ENCODE data around the gene MTUS2.

The MTUS2 gene

DNA sequence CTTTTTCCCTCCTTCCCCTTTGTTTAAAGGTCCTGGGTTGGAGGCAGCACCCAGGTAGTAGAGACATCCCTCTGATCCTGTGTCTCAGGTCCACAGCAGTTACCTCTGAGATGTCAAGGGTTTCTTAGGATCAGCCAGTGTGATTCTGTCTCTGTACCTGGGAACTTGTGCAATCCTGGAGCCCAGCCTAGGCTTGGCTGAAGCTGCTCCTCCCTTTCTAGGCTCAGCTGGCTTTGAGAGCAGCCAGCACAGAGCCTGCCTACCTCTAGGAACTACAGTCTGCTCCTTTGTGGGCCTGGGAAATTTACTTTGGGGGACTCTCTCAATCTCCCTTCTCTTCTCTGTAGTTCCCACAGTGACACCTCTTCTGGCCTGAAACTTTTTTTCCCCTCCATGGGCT lies 171.6 kb downstream of the MTUS2 start:
- H3K9me3 ChIP-seq (ENCODE audit: insufficient read depth, low read depth, low read length): 0 out of 2 replicates have a peak, but pooled peaks cover 3% of the 10 kb centered on the region
- H3K9me2 ChIP-seq (replicated peaks; ENCODE audit: low read depth, low read length): no peaks in the 10 kb centered on the region
- H3F3A ChIP-seq (ENCODE audit: low read depth): no peaks in the 10 kb centered on the region
- no peaks in the 10 kb centered on the region for H3K27me3 ChIP-seq (ENCODE audit: insufficient read depth, low read length, poor library complexity, severe bottlenecking)
- H3K79me2 ChIP-seq (ENCODE audit: insufficient read depth, low read length): no peaks in the 10 kb centered on the region
- no peak overlapping the region for H3K9ac ChIP-seq (ENCODE audit: low read depth, low read length, poor library complexity, severe bottlenecking)
- no peak overlapping the region for H3K4me2 ChIP-seq (ENCODE audit: low read depth, low read length, poor library complexity, severe bottlenecking)
- no peaks in the 10 kb centered on the region for H3K4me1 ChIP-seq (ENCODE audit: insufficient read depth, low read length, poor library complexity, severe bottlenecking)
- no peak overlapping the region for H3K4me3 ChIP-seq (ENCODE audit: low read length, poor library complexity, severe bottlenecking)
- no peak overlapping the region for H2AFZ ChIP-seq (ENCODE audit: low read length)
- H3K36me3 ChIP-seq (ENCODE audit: insufficient read depth, low read length): no peaks in the 10 kb centered on the region
- TF ChIP-seq, protein P1, sequence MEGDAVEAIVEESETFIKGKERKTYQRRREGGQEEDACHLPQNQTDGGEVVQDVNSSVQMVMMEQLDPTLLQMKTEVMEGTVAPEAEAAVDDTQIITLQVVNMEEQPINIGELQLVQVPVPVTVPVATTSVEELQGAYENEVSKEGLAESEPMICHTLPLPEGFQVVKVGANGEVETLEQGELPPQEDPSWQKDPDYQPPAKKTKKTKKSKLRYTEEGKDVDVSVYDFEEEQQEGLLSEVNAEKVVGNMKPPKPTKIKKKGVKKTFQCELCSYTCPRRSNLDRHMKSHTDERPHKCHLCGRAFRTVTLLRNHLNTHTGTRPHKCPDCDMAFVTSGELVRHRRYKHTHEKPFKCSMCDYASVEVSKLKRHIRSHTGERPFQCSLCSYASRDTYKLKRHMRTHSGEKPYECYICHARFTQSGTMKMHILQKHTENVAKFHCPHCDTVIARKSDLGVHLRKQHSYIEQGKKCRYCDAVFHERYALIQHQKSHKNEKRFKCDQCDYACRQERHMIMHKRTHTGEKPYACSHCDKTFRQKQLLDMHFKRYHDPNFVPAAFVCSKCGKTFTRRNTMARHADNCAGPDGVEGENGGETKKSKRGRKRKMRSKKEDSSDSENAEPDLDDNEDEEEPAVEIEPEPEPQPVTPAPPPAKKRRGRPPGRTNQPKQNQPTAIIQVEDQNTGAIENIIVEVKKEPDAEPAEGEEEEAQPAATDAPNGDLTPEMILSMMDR (conservative IDR thresholded peaks at IDR 0.05; ENCODE audit: low read length): no peak
- no peak for TF ChIP-seq EZH2phosphoT487 (IDR thresholded peaks at IDR 0.05; ENCODE audit: borderline replicate concordance)
- H4K20me1 ChIP-seq (ENCODE audit: insufficient read depth, low read length, poor library complexity, severe bottlenecking): no peaks in the 10 kb centered on the region

GRCh38 chr13:29000826-29001225 lies 180.7 kb downstream of the MTUS2 start:
- Histone ChIP-seq H3K79me2 (ENCODE audit: insufficient read depth, low read length) (no peaks in the 10 kb centered on the region), H2AFZ (ENCODE audit: low read length) (no peak overlapping the region), H3K9me3 (ENCODE audit: insufficient read depth, low read depth, low read length) (no peaks in the 10 kb centered on the region; the same call in 1 of the 2 replicates), H3K4me1 (ENCODE audit: insufficient read depth, low read length, poor library complexity, severe bottlenecking) (no peaks in the 10 kb centered on the region), H3K4me3 (ENCODE audit: low read length, poor library complexity, severe bottlenecking) (no peak overlapping the region), H3K4me2 (ENCODE audit: low read depth, low read length, poor library complexity, severe bottlenecking) (no peak overlapping the region), H3K27me3 (ENCODE audit: insufficient read depth, low read length, poor library complexity, severe bottlenecking) (no peaks in the 10 kb centered on the region), H3K9ac (ENCODE audit: low read depth, low read length, poor library complexity, severe bottlenecking) (no peak overlapping the region), H3K9me2 (replicated peaks; ENCODE audit: low read depth, low read length) (no peaks in the 10 kb centered on the region), H3F3A (ENCODE audit: low read depth) (no peaks in the 10 kb centered on the region), H4K20me1 (ENCODE audit: insufficient read depth, low read length, poor library complexity, severe bottlenecking) (no peaks in the 10 kb centered on the region), H3K36me3 (ENCODE audit: insufficient read depth, low read length) (no peaks in the 10 kb centered on the region)
- TF ChIP-seq, protein P1 (conservative IDR thresholded peaks at IDR 0.05; ENCODE audit: low read length): no peak
- no peak for TF ChIP-seq EZH2phosphoT487 (IDR thresholded peaks at IDR 0.05; ENCODE audit: borderline replicate concordance)

- Histone ChIP-seq H3K4me3 (ENCODE audit: low read length, poor library complexity, severe bottlenecking) (no peak overlapping the region), H2AFZ (ENCODE audit: low read length) (no peak overlapping the region), H3K9ac (ENCODE audit: low read depth, low read length, poor library complexity, severe bottlenecking) (no peak overlapping the region), H3K79me2 (ENCODE audit: insufficient read depth, low read length) (no peaks in the 10 kb centered on the region), H3K9me3 (ENCODE audit: insufficient read depth, low read depth, low read length) (no peaks in the 10 kb centered on the region; the same call in 1 of the 2 replicates), H3K36me3 (ENCODE audit: insufficient read depth, low read length) (no peaks in the 10 kb centered on the region), H3K4me2 (ENCODE audit: low read depth, low read length, poor library complexity, severe bottlenecking) (no peak overlapping the region), H3K27me3 (ENCODE audit: insufficient read depth, low read length, poor library complexity, severe bottlenecking) (no peaks in the 10 kb centered on the region), H4K20me1 (ENCODE audit: insufficient read depth, low read length, poor library complexity, severe bottlenecking) (no peaks in the 10 kb centered on the region), H3K4me1 (ENCODE audit: insufficient read depth, low read length, poor library complexity, severe bottlenecking) (no peaks in the 10 kb centered on the region), H3K9me2 (replicated peaks; ENCODE audit: low read depth, low read length) (no peaks in the 10 kb centered on the region), H3F3A (ENCODE audit: low read depth) (no peaks in the 10 kb centered on the region)
- TF ChIP-seq EZH2phosphoT487 (IDR thresholded peaks at IDR 0.05; ENCODE audit: borderline replicate concordance): no peak
- TF ChIP-seq, protein P1 (conservative IDR thresholded peaks at IDR 0.05; ENCODE audit: low read length): no peak
Observed at GRCh38 chr13:29005035-29005762, 185.1 kb downstream of the MTUS2 start.
